GM21423 (cell line): Measurements from ENCODE around the gene NACC2.

Source experiments
- ATAC-seq: cut with Tn5 transposase; IDR thresholded peaks from one replicate; pipeline ENCODE4 v1.9.1; 2021; ENCODE audit warnings: mild to moderate bottlenecking, moderate library complexity; ENCODE audit not compliant: unreplicated experiment

Gene NACC2

GRCh38 chr9:136059321-136059791 is 35.7 kb downstream of the NACC2 start:
- no peak for ATAC-seq

- ATAC-seq, result no peak
These were observed 36.2 kb downstream of the NACC2 start for GRCh38 chr9:136058801-136059302.

GRCh38 chr9:136058084-136058483 is 37.0 kb downstream of the NACC2 start:
- no peak for ATAC-seq

- ATAC-seq, result no peak
These were observed 37.6 kb downstream of the NACC2 start for GRCh38 chr9:136057236-136058081.

GRCh38 chr9:136056546-136057235 is 38.4 kb downstream of the NACC2 start:
- ATAC-seq, result no peak

GRCh38 chr9:136055715-136056545 is 39.2 kb downstream of the NACC2 start:
- ATAC-seq, result no peak

- no peak for ATAC-seq
These were observed 40.0 kb downstream of the NACC2 start for GRCh38 chr9:136054798-136055714.

- ATAC-seq, result no peak
These were observed 40.9 kb downstream of the NACC2 start for GRCh38 chr9:136054146-136054545.

- no peak for ATAC-seq
These were observed 41.3 kb downstream of the NACC2 start for GRCh38 chr9:136053757-136054142.

- no peak for ATAC-seq
These were observed 41.9 kb downstream of the NACC2 start for GRCh38 chr9:136052991-136053756.

- ATAC-seq, result no peak
These were observed 42.6 kb downstream of the NACC2 start for GRCh38 chr9:136052472-136052880.

- ATAC-seq, result no peak
These were observed 43.1 kb downstream of the NACC2 start for GRCh38 chr9:136051837-136052471.

- no peak for ATAC-seq
These were observed 43.6 kb downstream of the NACC2 start for GRCh38 chr9:136051453-136051836.

- no peak for ATAC-seq
These were observed 44.2 kb downstream of the NACC2 start for GRCh38 chr9:136050701-136051452.

- no peak for ATAC-seq
These were observed 44.8 kb downstream of the NACC2 start for GRCh38 chr9:136050266-136050700.

GRCh38 chr9:136049491-136050265 is 45.4 kb downstream of the NACC2 start:
- no peak for ATAC-seq
